SK-N-SH treated with all-trans-retinoic acid at 6 μM for 48 hours (cell line): ENCODE results near the gene DOP1B.

Experiments used
- CREB5 ChIP-seq: fragments of 250-450 bp; sonication (Bioruptor Pico); IDR thresholded peaks from 2 replicates; pipeline ENCODE4 v1.5.1; 2020; ENCODE audit warnings: low read depth, mild to moderate bottlenecking, moderate library complexity
- CSRNP3 ChIP-seq: fragments of 250-450 bp; sonication (Bioruptor Pico); IDR thresholded peaks from 2 replicates; pipeline ENCODE4 v1.5.1; 2021; ENCODE audit warnings: mild to moderate bottlenecking, moderate library complexity
- ESRRG ChIP-seq: fragments of 250-450 bp; sonication (Bioruptor Pico); IDR thresholded peaks from 2 replicates; pipeline ENCODE4 v1.6.1; 2021; ENCODE audit warnings: mild to moderate bottlenecking
- TSHZ2 ChIP-seq: fragments of 250-450 bp; sonication (Bioruptor Pico); IDR thresholded peaks from 2 replicates; pipeline ENCODE4 v1.5.0; 2020; ENCODE audit warnings: mild to moderate bottlenecking, moderate library complexity
- ZC3H10 ChIP-seq: fragments of 250-450 bp; sonication (Bioruptor Pico); IDR thresholded peaks from 2 replicates; pipeline ENCODE4 v1.5.1; 2021; ENCODE audit warnings: mild to moderate bottlenecking, moderate library complexity
- TF ChIP-seq, protein P1 (sequence below): fragments of 250-450 bp; sonication (Bioruptor Pico); IDR thresholded peaks from 2 replicates; pipeline ENCODE4 v1.8.0; 2020; ENCODE audit warnings: mild to moderate bottlenecking, moderate library complexity, borderline replicate concordance

DNA sequence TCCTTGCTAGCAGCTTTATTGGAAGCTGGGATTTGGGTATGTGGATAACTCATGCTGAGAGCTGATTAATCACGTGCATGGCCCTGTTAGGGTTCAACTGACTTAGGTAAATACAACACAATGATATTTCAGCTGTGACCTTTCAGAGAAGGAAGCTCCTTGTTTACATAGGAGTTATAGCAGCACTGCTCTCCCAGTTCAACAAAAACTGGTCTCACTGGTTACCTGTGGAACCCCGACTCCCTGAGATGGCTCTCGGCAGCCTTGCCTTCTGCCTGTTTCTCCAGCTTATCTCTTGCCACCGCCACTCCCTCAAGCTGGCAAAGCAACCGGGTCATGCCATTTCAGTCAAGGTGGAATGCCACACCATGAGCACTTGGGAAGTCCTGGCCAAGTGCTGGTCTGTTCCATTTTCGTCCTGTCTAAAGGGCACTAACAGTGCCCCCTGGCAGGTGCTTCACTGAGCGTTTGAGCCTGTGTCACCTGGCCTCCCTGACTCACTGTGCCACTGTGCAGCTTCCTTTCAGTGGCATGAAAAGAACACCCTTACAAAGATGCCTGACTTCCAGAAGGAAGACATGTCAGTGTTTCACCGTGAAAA is 31.6 kb downstream of the DOP1B start:
- TF ChIP-seq, protein P1, sequence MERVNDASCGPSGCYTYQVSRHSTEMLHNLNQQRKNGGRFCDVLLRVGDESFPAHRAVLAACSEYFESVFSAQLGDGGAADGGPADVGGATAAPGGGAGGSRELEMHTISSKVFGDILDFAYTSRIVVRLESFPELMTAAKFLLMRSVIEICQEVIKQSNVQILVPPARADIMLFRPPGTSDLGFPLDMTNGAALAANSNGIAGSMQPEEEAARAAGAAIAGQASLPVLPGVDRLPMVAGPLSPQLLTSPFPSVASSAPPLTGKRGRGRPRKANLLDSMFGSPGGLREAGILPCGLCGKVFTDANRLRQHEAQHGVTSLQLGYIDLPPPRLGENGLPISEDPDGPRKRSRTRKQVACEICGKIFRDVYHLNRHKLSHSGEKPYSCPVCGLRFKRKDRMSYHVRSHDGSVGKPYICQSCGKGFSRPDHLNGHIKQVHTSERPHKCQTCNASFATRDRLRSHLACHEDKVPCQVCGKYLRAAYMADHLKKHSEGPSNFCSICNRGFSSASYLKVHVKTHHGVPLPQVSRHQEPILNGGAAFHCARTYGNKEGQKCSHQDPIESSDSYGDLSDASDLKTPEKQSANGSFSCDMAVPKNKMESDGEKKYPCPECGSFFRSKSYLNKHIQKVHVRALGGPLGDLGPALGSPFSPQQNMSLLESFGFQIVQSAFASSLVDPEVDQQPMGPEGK (CRISPR knock-in tag), result no peak
- TF ChIP-seq TSHZ2 (CRISPR knock-in tag), result no peak
- TF ChIP-seq CREB5 (CRISPR knock-in tag), result no peak
- no peak for TF ChIP-seq ESRRG (CRISPR knock-in tag)
- TF ChIP-seq CSRNP3, result no peak
- TF ChIP-seq ZC3H10 (CRISPR knock-in tag), result no peak
